ENCODE data around the gene RBPJ.

DNA sequence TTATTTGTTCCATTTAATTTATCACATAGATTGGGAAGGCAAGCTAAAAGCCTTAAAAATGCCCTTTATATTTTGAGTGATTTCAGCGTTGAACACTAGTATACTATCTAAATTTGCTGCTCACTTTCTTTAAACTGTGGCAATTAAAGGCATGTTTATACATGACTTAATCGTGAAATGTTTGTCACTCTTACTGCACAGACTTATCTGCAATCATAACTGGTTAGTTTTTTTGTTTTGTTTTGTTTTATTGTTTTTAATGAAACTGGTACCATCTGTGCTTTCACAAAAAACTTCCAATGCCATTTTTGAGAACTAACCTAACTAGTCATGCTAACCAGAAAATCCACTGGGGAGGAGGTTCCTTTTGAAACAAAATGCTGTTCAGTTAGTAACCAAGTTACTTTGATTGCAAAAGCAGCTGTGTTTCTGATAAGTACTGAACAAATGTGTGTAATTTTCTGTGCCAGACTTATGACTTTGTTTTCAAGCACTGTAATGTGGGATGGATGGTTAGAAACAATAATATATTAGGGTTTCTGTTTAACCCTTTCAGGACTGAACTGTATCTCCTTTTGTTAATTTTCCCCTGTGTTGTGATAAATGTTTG is 113.3 kb downstream of the RBPJ start:
- no peak for TF ChIP-seq EP300 (IDR thresholded peaks at IDR 0.05)
- TF ChIP-seq, protein P1, sequence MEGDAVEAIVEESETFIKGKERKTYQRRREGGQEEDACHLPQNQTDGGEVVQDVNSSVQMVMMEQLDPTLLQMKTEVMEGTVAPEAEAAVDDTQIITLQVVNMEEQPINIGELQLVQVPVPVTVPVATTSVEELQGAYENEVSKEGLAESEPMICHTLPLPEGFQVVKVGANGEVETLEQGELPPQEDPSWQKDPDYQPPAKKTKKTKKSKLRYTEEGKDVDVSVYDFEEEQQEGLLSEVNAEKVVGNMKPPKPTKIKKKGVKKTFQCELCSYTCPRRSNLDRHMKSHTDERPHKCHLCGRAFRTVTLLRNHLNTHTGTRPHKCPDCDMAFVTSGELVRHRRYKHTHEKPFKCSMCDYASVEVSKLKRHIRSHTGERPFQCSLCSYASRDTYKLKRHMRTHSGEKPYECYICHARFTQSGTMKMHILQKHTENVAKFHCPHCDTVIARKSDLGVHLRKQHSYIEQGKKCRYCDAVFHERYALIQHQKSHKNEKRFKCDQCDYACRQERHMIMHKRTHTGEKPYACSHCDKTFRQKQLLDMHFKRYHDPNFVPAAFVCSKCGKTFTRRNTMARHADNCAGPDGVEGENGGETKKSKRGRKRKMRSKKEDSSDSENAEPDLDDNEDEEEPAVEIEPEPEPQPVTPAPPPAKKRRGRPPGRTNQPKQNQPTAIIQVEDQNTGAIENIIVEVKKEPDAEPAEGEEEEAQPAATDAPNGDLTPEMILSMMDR (IDR thresholded peaks at IDR 0.05): no peak

All from tibial nerve (tissue), 4 donors.